NOMO-1 (cell line): ENCODE measurements around the gene PSG4.
A peak's percentile ranks its signal among the peaks of the same experiment; 100 is the strongest.
"Not testable (repeated sequence)": the region's sequence is repeated elsewhere in the genome, so short reads cannot be mapped to it uniquely, and the experiment has no call there.

Experiments used
- DNase-seq, 2 experiments: peaks; one replicate each; lab custom pipeline; 2025; ENCODE audit not compliant: unreplicated experiment in 2 of 2; lab: John Stamatoyannopoulos, UW

PSG4 gene

GRCh38 chr19:43205471-43206105 lies at the start of gene PSG4:
TSS of gene PSG4 (minus strand) at chr19:43205638. CDS start at chr19:43205536, 102 bp downstream.
- DNase-seq = not testable (repeated sequence)

DNA sequence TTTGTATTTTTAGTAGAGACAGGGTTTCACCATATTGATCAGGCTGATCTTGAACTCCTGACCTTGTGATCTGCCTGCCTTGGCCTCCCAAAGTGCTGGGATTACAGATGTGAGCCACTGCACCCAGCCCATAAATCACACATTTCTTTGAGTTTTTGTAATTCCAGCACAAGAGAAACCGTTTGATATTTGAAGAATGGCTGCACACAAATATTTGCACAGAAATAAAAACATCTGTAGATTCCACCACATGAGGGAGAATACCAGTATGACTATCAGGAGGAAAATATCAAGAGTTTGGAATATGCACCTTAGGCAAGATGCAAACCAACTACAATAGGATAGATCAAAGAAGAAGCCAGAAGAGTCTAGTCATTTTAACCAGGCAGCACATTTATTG lies 46.0 kb upstream of the PSG4 start:
- DNase-seq = not testable (repeated sequence)

- DNase-seq = not testable (repeated sequence)
Measured at GRCh38 chr19:43250296-43250695, 44.9 kb upstream of the PSG4 start.

- DNase-seq = not testable (repeated sequence)
Measured at GRCh38 chr19:43248635-43249002, 43.2 kb upstream of the PSG4 start.

- DNase-seq = peak in 1 of 2 experiments; percentile 20
Measured at GRCh38 chr19:43247243-43247880, 41.9 kb upstream of the PSG4 start.

DNA sequence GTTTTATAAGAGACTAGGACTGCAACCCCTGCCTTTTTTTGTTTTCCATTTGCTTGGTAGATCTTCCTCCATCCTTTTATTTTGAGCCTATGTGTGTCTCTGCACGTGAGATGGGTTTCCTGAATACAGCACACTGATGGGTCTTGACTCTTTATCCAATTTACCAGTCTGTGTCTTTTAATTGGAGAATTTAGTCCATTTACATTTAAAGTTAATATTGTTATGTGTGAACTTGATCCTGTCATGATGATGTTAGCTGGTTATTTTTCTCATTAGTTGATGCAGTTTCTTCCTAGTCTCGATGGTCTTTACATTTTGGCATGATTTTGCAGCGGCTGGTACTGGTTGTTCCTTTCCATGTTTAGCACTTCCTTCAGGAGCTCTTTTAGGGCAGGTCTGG lies 40.4 kb upstream of the PSG4 start:
- DNase-seq = not testable (repeated sequence)

- DNase-seq = not testable (repeated sequence)
Measured at GRCh38 chr19:43242211-43242610, 36.8 kb upstream of the PSG4 start.

DNA sequence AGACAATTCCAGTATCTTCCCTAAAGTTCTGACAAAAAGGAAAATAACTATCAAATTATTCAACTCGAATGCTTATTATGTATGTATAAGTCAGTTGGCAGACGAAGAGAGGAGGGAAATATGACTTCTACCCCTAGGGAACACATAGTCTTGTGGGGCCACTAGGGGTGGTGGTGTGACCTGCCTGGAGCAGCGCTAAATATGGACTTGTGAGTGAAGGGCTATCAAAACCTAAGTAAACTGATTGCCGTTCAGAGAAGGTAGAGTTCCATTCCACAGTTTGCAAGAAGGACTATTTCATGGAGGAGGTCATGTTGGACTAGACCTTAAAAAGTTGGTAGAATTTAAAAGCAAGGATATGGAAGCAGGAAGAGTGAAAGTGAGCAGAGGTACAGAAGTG lies 32.8 kb upstream of the PSG4 start:
- not testable (repeated sequence) for DNase-seq

- not testable (repeated sequence) for DNase-seq
Measured at GRCh38 chr19:43235686-43236085, 30.2 kb upstream of the PSG4 start.

DNA sequence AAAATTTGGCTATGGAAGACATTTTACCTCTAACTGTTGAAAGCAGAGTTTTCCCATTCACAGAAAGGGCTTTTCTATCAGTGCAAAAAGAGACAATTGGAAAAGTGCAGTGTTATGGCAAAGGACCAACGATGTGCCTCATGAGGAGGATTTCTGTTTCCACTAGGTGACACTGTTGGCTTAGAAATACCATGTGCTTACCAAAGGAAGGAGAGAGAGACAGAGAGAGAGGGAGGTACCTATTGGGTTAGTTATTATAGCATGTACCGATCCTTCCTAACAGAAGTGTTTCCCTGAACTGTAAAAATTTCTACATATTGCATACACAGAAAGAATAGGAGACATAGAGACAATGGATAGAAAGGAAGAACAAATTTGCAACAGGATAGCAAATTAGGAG lies 23.9 kb upstream of the PSG4 start:
- DNase-seq = peak in 1 of 2 experiments; percentile 14

DNA sequence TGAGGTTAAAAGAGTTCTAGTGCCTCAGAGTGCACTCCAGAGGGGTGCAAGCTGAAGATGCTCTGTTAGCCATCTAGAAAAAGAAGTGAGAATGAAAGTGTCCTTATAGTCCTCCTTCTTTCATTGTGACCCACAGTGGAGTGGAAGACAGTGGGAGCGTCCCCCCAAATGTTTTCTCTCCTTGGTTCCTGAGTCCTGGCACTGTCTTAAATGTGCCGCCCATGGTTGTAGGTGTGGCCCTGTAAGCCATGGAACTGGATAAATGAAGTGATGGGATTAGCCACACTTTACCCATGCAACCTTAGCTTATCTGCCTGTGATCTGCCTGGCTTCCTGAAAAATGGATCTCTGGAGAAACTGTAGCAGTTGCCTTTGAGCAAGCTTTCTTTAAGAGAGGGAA lies 23.3 kb upstream of the PSG4 start:
- DNase-seq = not testable (repeated sequence)

GRCh38 chr19:43226986-43227385 lies 21.5 kb upstream of the PSG4 start:
- DNase-seq = not testable (repeated sequence)

GRCh38 chr19:43224855-43225253 lies 19.4 kb upstream of the PSG4 start:
- no peak for DNase-seq

DNA sequence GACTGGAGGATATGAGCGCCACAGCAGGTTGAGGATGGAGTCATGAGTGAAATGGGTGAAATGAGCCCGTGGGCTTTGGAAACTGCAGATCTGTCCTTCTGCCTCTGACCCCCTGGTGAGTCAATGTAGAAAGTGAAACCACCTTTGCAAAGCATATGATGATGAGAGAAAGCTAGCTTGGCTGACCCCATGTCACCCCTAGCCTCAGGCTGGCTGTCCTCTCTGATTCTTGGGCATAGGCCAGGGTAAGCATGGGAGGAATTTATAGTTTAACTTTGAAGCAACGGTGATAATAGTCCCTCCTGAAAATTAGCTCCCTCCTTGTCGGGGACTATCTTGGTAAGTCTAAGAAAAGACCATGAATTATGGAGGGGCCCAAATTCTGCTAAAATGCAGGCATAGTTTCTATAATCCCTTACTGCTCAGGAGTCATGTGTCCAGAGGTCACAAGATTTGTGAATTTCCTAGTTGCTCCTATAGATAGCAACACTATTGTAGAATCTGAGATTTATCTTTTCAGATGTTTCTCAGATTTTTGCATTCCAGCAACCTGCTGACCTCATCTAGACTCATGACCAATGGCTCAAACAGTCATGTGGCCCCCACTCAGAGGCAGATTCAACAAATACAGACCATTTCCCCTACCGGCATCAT lies 18.9 kb upstream of the PSG4 start:
- not testable (repeated sequence) for DNase-seq

DNA sequence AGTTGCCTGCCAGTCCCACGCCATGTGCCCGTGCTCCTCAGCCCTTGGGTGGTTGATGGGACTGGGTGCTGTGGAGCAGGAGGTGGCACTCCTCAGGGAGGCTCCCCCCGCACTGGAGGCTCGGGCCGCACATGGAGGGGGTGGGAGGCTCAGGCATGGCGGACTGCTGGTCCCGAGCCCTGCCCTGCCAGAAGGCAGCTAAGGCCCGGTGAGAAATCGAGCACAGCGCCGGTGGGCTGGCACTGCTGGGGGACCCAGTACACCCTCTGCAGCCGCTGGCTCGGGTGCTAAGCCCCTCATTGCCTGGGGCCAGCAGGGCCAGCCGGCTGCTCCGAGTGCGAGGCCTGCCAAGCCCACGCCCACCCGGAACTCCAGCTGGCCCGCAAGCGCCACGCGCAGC lies 16.5 kb upstream of the PSG4 start:
- DNase-seq = not testable (repeated sequence)

DNA sequence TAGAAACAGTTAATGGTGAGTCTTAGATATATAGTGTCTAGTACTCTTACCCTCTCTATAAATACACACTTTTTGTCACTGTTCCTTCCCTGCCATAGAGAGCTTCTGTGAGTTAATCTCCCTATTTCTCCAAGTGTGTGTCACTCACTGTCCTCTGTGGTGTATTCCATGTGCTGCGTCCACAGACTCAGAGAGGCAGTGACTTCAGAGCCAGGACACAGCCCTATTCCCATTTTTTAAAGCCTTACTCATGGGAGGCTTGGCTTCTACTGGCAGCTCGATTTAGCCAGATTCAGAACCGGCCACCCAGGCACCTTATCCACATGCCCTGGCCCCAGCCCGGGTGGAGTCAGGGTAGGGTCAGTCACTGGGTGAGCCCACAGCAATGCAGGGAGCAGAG lies 13.7 kb upstream of the PSG4 start:
- DNase-seq = not testable (repeated sequence)

- not testable (repeated sequence) for DNase-seq
Measured at GRCh38 chr19:43215881-43216280, 10.4 kb upstream of the PSG4 start.

- DNase-seq = no peak
Measured at GRCh38 chr19:43207991-43208390, 2.6 kb upstream of the PSG4 start.

- DNase-seq = not testable (repeated sequence)
Measured at GRCh38 chr19:43207174-43207573, 1.7 kb upstream of the PSG4 start.

DNA sequence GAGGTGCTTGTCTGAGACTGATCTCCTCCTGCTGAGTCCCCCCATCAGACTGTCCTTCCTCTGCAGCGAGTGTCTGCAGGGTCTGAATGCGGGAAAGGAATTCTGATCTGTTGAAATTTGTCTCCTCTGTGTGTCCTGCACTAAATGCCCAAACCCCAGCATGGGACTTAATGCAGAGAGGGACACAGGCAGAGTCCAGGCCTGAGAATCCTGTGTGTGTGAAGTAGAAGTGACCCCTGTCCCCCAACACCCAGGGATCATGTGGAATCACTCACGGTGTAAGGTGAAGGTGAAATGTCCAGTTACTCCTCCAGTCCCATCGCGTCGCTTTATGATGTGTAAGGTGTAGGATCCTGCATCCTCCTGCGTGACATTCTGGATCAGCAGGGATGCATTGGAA lies 1.8 kb downstream of the PSG4 start:
- not testable (repeated sequence) for DNase-seq

- not testable (repeated sequence) for DNase-seq
Measured at GRCh38 chr19:43201891-43202290, 3.5 kb downstream of the PSG4 start.

GRCh38 chr19:43201337-43201801 lies 4.1 kb downstream of the PSG4 start:
- not testable (repeated sequence) for DNase-seq
